CD4-positive, CD25-positive, alpha-beta regulatory T cell (primary cell): Measurements from ENCODE around the gene AZIN2. TPM values are rescaled to one million over a fixed set of nuclear protein-coding genes. Genes with fewer than 3 reads are reported as not detected.

Experiments
- ATAC-seq, 2 donors: fragments of 150-1000 bp; cut with Tn5 transposase; one replicate each; pipeline ENCODE4 v1.10.0; 2021; ENCODE audit warnings: low read depth in 2 of 2, moderate number of reproducible peaks in 2 of 2, moderate library complexity in 1 of 2
- DNase-seq, 3 donors: peaks; one replicate each; pipeline versions ENCODE4 v3.0.0 to v3.0.0-alpha.2; 2012 to 2022; ENCODE audit warnings: mixed read lengths in 1 of 3
- H3K27ac ChIP-seq: one replicate; pipeline ENCODE4 v1.7.0; 2013; ENCODE audit warnings: mild to moderate bottlenecking, low read length; ENCODE audit not compliant: insufficient read depth, poor library complexity, severe bottlenecking
- H3K27me3 ChIP-seq: one replicate; pipeline ENCODE4 v1.7.0; 2013; ENCODE audit warnings: low read length; ENCODE audit not compliant: control insufficient read depth, insufficient read depth
- H3K36me3 ChIP-seq: one replicate; pipeline ENCODE4 v1.7.0; 2013; ENCODE audit warnings: mild to moderate bottlenecking, low read length, moderate library complexity; ENCODE audit not compliant: control insufficient read depth, insufficient read depth
- H3K4me1 ChIP-seq: 2 replicates; pipeline ENCODE4 v1.7.0; 2013; ENCODE audit warnings: mild to moderate bottlenecking, low read length; ENCODE audit not compliant: insufficient read depth, control insufficient read depth, poor library complexity, severe bottlenecking
- H3K4me3 ChIP-seq: one replicate; pipeline ENCODE4 v1.7.0; 2013; ENCODE audit warnings: low read depth, mild to moderate bottlenecking, low read length, moderate library complexity
- H3K9me3 ChIP-seq, 2 experiments: 1 replicate in 1 of 2; 2 replicates in 1 of 2; pipeline ENCODE4 v1.7.0; 2013; ENCODE audit warnings: low read length in 2 of 2, mild to moderate bottlenecking in 1 of 2, moderate library complexity in 1 of 2; ENCODE audit not compliant: control insufficient read depth in 2 of 2
- H3K27ac Mint-ChIP-seq, 3 donors: one replicate each; pipeline ENCODE4 v1.8.0; 2020 to 2022; ENCODE audit warnings: mild to moderate bottlenecking in 3 of 3, mixed read lengths in 3 of 3, moderate library complexity in 2 of 3
- H3K27me3 Mint-ChIP-seq: one replicate; pipeline ENCODE4 v1.8.0; 2022; ENCODE audit warnings: mild to moderate bottlenecking, mixed read lengths
- H3K36me3 Mint-ChIP-seq: one replicate; pipeline ENCODE4 v1.8.0; 2020; ENCODE audit warnings: mixed read lengths
- H3K4me1 Mint-ChIP-seq, 4 donors: one replicate each; pipeline ENCODE4 v1.8.0; 2020 to 2022; ENCODE audit warnings: mixed read lengths in 4 of 4, mild to moderate bottlenecking in 1 of 4
- H3K4me3 Mint-ChIP-seq, 4 donors: one replicate each; pipeline ENCODE4 v1.8.0; 2020 to 2022; ENCODE audit warnings: mild to moderate bottlenecking in 4 of 4, mixed read lengths in 4 of 4, moderate library complexity in 3 of 4
- H3K9me3 Mint-ChIP-seq, 7 donors: one replicate each; pipeline ENCODE4 v1.8.0; 2020 to 2022; ENCODE audit warnings: mixed read lengths in 7 of 7, mild to moderate bottlenecking in 3 of 7, moderate library complexity in 2 of 7
- polyA plus RNA-seq, 4 donors: library from polyadenylated mRNA; unstranded; fragments of 300-500 nt; fragmentation: Illumina TruSeq; gene quantifications; one replicate each; pipeline ENCODE4 v1.2.3, GENCODE V29; 2021
- total RNA-seq: library from RNA; stranded (reverse); gene quantifications from one replicate; pipeline ENCODE4 v1.2.3, GENCODE V29; 2022

The AZIN2 gene
- total and polyA plus RNA-seq, 5 donors from 2014 or later = 0.69 to 1.9 (median 1.3) TPM; not detected in 1

DNA sequence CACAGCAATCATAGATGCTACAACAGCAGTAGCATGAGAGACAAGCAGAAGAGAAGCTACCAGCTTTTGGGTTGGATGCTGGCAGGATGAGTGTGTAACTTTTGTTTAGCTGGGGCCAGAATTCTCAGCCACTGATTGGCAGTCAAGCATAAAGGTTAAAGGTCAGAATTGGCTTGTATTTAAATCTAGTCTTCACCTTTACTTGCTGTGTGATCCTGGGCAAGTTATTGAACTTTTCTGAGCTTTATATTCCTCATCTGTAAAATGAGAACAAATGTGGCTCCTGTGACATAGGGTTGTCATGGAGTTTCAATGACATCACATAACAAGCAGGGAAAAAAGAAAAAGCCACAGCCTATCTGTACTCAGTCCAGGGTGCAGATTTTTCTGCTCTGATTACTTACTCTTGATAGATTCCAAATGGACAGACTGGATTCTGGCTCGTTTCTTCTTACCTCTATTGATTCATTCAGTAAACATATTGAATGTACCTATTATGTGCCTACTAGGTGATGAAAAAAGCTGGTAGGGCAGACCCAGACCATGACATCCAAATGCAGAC, 2.8 kb upstream of the AZIN2 start:
- Mint-ChIP-seq H3K27me3 (peaks cover 33% of the 10 kb centered on the region), H3K27ac (no peak overlapping the region), H3K4me3 (no peak overlapping the region)

DNA sequence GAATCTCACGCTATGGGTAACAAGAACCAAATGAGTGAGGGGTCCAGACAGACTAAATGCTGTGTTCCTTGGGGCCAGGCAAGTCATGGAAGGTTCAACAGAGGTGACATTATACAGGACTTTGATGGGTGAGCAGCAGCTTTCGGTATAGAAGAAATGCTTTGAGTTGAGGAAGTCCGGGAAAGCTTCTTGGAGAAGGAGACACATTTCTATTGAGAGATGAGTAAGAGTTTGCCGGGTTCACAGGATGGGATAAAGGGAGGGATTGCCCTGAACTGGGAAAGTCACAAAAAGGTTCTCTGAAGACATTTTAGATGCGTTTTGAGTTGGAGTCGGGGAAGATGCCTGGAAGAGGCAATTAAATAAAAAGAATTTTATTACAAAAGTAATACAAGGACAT, 580 bp upstream of the AZIN2 start:
- Histone ChIP-seq H3K4me1 (peaks cover 23% of the 10 kb centered on the region), H3K27me3 (no peaks in the 10 kb centered on the region), H3K9me3 (no peaks in the 10 kb centered on the region), H3K36me3 (no peaks in the 10 kb centered on the region), H3K27ac (no peak overlapping the region), H3K4me3 (peak overlapping the region; percentile 73)
- H3K9me3 Mint-ChIP-seq = peaks cover 0 to 3% (median 0%) of the 10 kb centered on the region in 7 donors
- ATAC-seq = no peak
- H3K36me3 Mint-ChIP-seq = no peaks in the 10 kb centered on the region
- DNase-seq = no peak
- H3K4me1 Mint-ChIP-seq = peaks cover 0 to 24% (median 19%) of the 10 kb centered on the region in 4 donors
- peak overlapping the region; percentile 83 to 88 (median 86) for H3K4me3 Mint-ChIP-seq
- peaks cover 39% of the 10 kb centered on the region for H3K27me3 Mint-ChIP-seq
- peak overlapping the region in 2 of 3 donors; percentile 40 to 88 for H3K27ac Mint-ChIP-seq

More for the DNA sequence above, 2.8 kb upstream of the AZIN2 start:
- ATAC-seq (no peak), DNase-seq (no peak)
- Histone ChIP-seq H3K9me3 (no peaks in the 10 kb centered on the region), H3K4me3 (no peak overlapping the region), H3K36me3 (no peaks in the 10 kb centered on the region), H3K27ac (no peak overlapping the region), H3K27me3 (no peaks in the 10 kb centered on the region), H3K4me1 (peaks cover 23% of the 10 kb centered on the region)
- no peaks in the 10 kb centered on the region for H3K36me3 Mint-ChIP-seq
- peaks cover 0 to 3% (median 0%) of the 10 kb centered on the region in 7 donors for H3K9me3 Mint-ChIP-seq
- peaks cover 0 to 24% (median 19%) of the 10 kb centered on the region in 4 donors for H3K4me1 Mint-ChIP-seq

- peaks cover 23% of the 10 kb centered on the region for H3K4me1 ChIP-seq
- no peaks in the 10 kb centered on the region for H3K36me3 ChIP-seq
- Mint-ChIP-seq H3K4me1 (peaks cover 2 to 24% (median 19%) of the 10 kb centered on the region in 4 donors), H3K36me3 (no peaks in the 10 kb centered on the region), H3K27ac (peak overlapping the region in 2 of 3 donors; percentile 17 to 40), H3K4me3 (peak overlapping the region; percentile 83 to 88 (median 84)), H3K9me3 (peaks cover 0 to 3% (median 0%) of the 10 kb centered on the region in 7 donors), H3K27me3 (peaks cover 42% of the 10 kb centered on the region)
- no peaks in the 10 kb centered on the region for H3K9me3 ChIP-seq
- no peak overlapping the region for H3K27ac ChIP-seq
- peaks cover 2% of the 10 kb centered on the region for H3K27me3 ChIP-seq
- DNase-seq = peak in 1 of 3 donors; percentile 6
- no peak for ATAC-seq
- H3K4me3 ChIP-seq = peak overlapping the region; percentile 40
These were observed 777 bp downstream of the AZIN2 start for GRCh38 chr1:33081554-33082305.

- no peak for ATAC-seq
These were observed 1.7 kb downstream of the AZIN2 start for GRCh38 chr1:33082575-33083108.

DNA sequence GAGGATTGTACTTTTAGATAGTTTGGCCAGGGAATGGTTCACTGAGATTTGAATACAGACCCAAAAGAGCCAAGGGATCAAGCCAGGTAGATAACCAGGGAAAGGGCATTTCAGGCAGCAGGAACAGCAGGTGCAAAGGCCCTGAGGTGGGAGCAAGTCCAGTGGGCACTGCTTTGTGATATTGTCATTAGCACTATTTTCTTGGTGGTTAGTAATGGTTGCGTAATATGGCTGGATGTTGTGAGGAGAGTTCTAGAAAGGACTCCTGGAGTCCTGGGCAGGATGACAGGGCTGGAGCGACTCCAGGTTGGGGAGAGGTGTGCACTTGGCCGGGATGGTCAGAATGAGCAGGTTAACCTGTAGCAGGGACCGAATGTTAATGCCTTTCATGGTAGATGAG, 4.4 kb downstream of the AZIN2 start:
- no peaks in the 10 kb centered on the region for H3K36me3 Mint-ChIP-seq
- Histone ChIP-seq H3K4me1 (peaks cover 19% of the 10 kb centered on the region), H3K36me3 (no peaks in the 10 kb centered on the region), H3K27ac (no peak overlapping the region), H3K9me3 (no peaks in the 10 kb centered on the region), H3K4me3 (no peak overlapping the region), H3K27me3 (peaks cover 2% of the 10 kb centered on the region)
- H3K27ac Mint-ChIP-seq = no peak overlapping the region
- no peak for DNase-seq
- H3K4me3 Mint-ChIP-seq = no peak overlapping the region
- peaks cover 0 to 3% (median 0%) of the 10 kb centered on the region in 7 donors for H3K9me3 Mint-ChIP-seq
- H3K27me3 Mint-ChIP-seq = peaks cover 28% of the 10 kb centered on the region
- no peak for ATAC-seq
- peaks cover 4 to 32% (median 21%) of the 10 kb centered on the region in 4 donors for H3K4me1 Mint-ChIP-seq

More at GRCh38 chr1:33082575-33083108, 1.7 kb downstream of the AZIN2 start:
- Histone ChIP-seq H3K27me3 (peaks cover 2% of the 10 kb centered on the region), H3K27ac (no peak overlapping the region), H3K9me3 (no peaks in the 10 kb centered on the region), H3K36me3 (no peaks in the 10 kb centered on the region), H3K4me3 (no peak overlapping the region), H3K4me1 (peaks cover 23% of the 10 kb centered on the region)
- DNase-seq = no peak
- peaks cover 0 to 3% (median 0%) of the 10 kb centered on the region in 7 donors for H3K9me3 Mint-ChIP-seq
- H3K36me3 Mint-ChIP-seq = no peaks in the 10 kb centered on the region
- H3K27ac Mint-ChIP-seq = peak overlapping the region in 1 of 3 donors; percentile 1
- peaks cover 42% of the 10 kb centered on the region for H3K27me3 Mint-ChIP-seq
- H3K4me3 Mint-ChIP-seq = peak overlapping the region; percentile 4 to 84 (median 46)
- H3K4me1 Mint-ChIP-seq = peaks cover 4 to 24% (median 19%) of the 10 kb centered on the region in 4 donors

DNA sequence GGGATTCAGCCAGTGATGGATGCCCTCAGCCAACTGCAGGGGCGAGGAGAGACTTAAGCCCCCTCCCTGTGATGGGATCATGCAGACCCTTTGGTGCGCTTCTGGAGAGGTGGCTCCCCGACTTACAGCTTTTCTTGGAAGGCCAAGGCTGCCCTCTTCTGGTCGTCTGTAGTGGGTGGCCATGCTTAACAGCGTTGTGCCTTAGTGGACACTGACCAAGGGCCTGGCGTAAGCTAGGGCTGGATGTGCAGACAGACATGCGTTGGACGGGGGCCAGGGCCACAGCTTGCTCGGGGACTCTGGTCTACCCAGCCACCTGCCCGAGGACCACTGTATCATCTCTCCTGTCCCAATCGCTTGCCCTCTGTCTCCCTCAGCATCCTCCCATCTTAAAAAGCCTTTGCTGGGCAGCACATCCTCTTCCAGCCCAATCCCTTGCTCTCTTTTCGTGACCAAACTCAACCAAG, 5.5 kb downstream of the AZIN2 start:
- H3K27me3 Mint-ChIP-seq = peaks cover 19% of the 10 kb centered on the region
- peaks cover 4 to 24% (median 14%) of the 10 kb centered on the region in 4 donors for H3K4me1 Mint-ChIP-seq
- peaks cover 0 to 3% (median 0%) of the 10 kb centered on the region in 7 donors for H3K9me3 Mint-ChIP-seq
- no peaks in the 10 kb centered on the region for H3K36me3 ChIP-seq
- H3K4me3 Mint-ChIP-seq = peak overlapping the region in 1 of 4 donors; percentile 39
- H3K27me3 ChIP-seq = peaks cover 2% of the 10 kb centered on the region
- no peaks in the 10 kb centered on the region for H3K36me3 Mint-ChIP-seq
- H3K4me3 ChIP-seq = no peak overlapping the region
- H3K27ac ChIP-seq = no peak overlapping the region
- H3K27ac Mint-ChIP-seq = no peak overlapping the region
- peaks cover 8% of the 10 kb centered on the region for H3K4me1 ChIP-seq
- ATAC-seq (peak; percentile 43 to 50), DNase-seq (peak; percentile 8 to 54 (median 19))
- no peaks in the 10 kb centered on the region for H3K9me3 ChIP-seq

DNA sequence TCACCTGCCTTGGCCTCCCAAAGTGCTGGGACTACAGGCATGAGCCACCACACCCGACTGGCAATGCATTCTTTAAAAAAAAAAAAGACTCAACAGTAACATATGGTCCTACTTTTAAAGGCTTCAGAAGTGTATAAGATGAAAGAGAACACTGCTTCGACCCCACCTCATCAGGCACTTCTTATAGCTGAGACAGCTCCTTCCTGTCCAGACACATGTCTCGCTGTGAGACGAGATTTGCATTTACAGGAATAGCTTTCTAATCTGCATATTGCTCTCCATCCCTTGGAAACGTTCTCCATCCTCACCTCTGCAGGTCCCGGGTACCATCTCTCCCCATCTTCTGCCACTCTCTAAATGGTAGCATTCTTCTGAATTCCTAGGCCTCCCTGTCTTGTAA, 6.7 kb downstream of the AZIN2 start:
- H3K4me3 ChIP-seq = no peak overlapping the region
- ATAC-seq (no peak), DNase-seq (no peak)
- H3K27ac Mint-ChIP-seq = no peak overlapping the region
- no peaks in the 10 kb centered on the region for H3K36me3 ChIP-seq
- no peak overlapping the region for H3K27ac ChIP-seq
- H3K9me3 Mint-ChIP-seq = peaks cover 0 to 1% (median 0%) of the 10 kb centered on the region in 7 donors
- no peaks in the 10 kb centered on the region for H3K4me1 ChIP-seq
- H3K4me3 Mint-ChIP-seq = no peak overlapping the region
- no peaks in the 10 kb centered on the region for H3K9me3 ChIP-seq
- H3K27me3 Mint-ChIP-seq = peaks cover 14% of the 10 kb centered on the region
- peaks cover 2% of the 10 kb centered on the region for H3K27me3 ChIP-seq
- H3K4me1 Mint-ChIP-seq = peaks cover 4 to 13% (median 10%) of the 10 kb centered on the region in 4 donors
- peaks cover 2% of the 10 kb centered on the region for H3K36me3 Mint-ChIP-seq
